ENCODE measurements around the gene CSRNP3.

The CSRNP3 gene

DNA sequence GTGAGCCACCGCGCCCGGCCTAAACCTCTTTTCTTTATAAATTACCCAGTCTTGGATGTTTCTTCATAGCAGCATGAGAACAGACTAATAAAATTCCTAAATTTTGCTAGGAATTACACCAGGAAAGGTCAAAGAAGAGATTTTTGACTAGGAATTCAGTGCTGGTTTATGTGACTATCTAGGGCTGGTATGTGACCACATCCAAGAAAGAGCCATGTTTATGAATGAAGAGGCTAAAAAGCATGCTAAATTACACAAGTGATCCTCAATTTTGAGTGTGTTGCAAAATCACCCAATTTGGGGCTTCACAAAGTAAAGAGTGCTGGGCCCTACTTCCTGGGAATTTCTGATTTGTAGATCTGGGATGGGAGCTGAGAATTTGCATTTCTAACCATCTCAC lies 123.6 kb downstream of the CSRNP3 start:
- TF ChIP-seq EGR1 (IDR thresholded peaks at IDR 0.05) (no peak), EP300 (IDR thresholded peaks at IDR 0.05; ENCODE audit: borderline replicate concordance) (no peak), NFIC (IDR thresholded peaks at IDR 0.05) (no peak), MAX (IDR thresholded peaks at IDR 0.05) (no peak), CEBPB (IDR thresholded peaks at IDR 0.05) (no peak), TEAD4 (IDR thresholded peaks at IDR 0.05) (no peak), TAF1 (IDR thresholded peaks at IDR 0.05; ENCODE audit: low read depth) (no peak), YY1 (IDR thresholded peaks at IDR 0.05; ENCODE audit: low read depth) (no peak), ZBTB7A (IDR thresholded peaks at IDR 0.05; ENCODE audit: low read depth) (no peak)
- TF ChIP-seq, protein P1, sequence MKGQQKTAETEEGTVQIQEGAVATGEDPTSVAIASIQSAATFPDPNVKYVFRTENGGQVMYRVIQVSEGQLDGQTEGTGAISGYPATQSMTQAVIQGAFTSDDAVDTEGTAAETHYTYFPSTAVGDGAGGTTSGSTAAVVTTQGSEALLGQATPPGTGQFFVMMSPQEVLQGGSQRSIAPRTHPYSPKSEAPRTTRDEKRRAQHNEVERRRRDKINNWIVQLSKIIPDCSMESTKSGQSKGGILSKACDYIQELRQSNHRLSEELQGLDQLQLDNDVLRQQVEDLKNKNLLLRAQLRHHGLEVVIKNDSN (IDR thresholded peaks at IDR 0.05): no peak

GRCh38 chr2:165594231-165594934 lies 124.9 kb downstream of the CSRNP3 start:
- TF ChIP-seq ZBTB7A (IDR thresholded peaks at IDR 0.05; ENCODE audit: low read depth) (no peak), TAF1 (IDR thresholded peaks at IDR 0.05; ENCODE audit: low read depth) (no peak), FOXM1 (IDR thresholded peaks at IDR 0.05; ENCODE audit: borderline replicate concordance, low read depth) (no peak), EGR1 (IDR thresholded peaks at IDR 0.05) (no peak), RAD21 (IDR thresholded peaks at IDR 0.05; ENCODE audit: low read depth) (no peak), EP300 (IDR thresholded peaks at IDR 0.05; ENCODE audit: borderline replicate concordance) (no peak), TCF12 (IDR thresholded peaks at IDR 0.05; ENCODE audit: low read depth) (no peak), MAX (IDR thresholded peaks at IDR 0.05) (no peak), YY1 (IDR thresholded peaks at IDR 0.05; ENCODE audit: low read depth) (no peak), TEAD4 (IDR thresholded peaks at IDR 0.05) (no peak), NFIC (IDR thresholded peaks at IDR 0.05) (no peak), CEBPB (IDR thresholded peaks at IDR 0.05) (no peak), CREB1 (IDR thresholded peaks at IDR 0.05; ENCODE audit: low read depth) (no peak), REST (IDR thresholded peaks at IDR 0.05; ENCODE audit: low read depth) (no peak)
- TF ChIP-seq, protein P1 (IDR thresholded peaks at IDR 0.05): no peak

DNA sequence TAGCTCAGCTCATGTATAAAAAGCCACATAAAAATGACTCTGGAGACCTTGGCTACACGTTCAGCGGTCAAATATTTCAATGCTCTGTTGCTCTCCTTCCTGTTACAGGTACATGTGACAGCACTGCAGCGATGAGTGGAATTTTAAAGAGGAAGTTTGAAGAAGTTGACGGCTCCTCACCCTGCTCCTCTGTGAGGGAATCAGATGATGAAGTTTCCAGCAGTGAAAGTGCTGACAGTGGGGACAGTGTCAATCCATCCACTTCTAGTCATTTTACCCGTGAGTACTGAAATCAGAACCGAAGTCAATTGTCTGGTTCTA lies 125.4 kb downstream of the CSRNP3 start:
- TF ChIP-seq, protein P1 (IDR thresholded peaks at IDR 0.05): 0 out of 2 replicates have a peak, but pooled peaks have one; percentile 13
- no peak for TF ChIP-seq ZBTB7A (IDR thresholded peaks at IDR 0.05; ENCODE audit: low read depth)

DNA sequence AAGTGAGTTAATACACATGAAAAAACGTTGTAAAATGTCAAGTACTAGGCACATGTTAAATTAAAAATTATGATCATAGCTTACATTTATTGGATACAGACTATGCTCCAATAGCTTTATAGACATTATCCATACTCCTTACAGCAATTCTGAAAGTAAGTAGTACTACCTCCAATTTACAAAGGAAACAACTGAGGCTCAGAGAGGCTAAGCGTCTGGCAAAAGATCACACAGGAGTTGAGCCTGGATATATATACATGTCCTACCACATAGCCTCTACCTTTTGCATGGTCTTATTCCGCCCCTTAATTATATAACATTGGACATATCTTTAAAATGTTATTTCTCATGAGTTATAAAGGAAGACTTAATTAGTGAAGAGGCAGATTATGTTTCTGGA lies 127.3 kb downstream of the CSRNP3 start:
- no peak for TF ChIP-seq CEBPB (IDR thresholded peaks at IDR 0.05)
- TF ChIP-seq, protein P1 (IDR thresholded peaks at IDR 0.05): no peak
- no peak for TF ChIP-seq FOXM1 (IDR thresholded peaks at IDR 0.05; ENCODE audit: borderline replicate concordance, low read depth)
- no peak for TF ChIP-seq ZBTB7A (IDR thresholded peaks at IDR 0.05; ENCODE audit: low read depth)
- no peak for TF ChIP-seq NFIC (IDR thresholded peaks at IDR 0.05)

DNA sequence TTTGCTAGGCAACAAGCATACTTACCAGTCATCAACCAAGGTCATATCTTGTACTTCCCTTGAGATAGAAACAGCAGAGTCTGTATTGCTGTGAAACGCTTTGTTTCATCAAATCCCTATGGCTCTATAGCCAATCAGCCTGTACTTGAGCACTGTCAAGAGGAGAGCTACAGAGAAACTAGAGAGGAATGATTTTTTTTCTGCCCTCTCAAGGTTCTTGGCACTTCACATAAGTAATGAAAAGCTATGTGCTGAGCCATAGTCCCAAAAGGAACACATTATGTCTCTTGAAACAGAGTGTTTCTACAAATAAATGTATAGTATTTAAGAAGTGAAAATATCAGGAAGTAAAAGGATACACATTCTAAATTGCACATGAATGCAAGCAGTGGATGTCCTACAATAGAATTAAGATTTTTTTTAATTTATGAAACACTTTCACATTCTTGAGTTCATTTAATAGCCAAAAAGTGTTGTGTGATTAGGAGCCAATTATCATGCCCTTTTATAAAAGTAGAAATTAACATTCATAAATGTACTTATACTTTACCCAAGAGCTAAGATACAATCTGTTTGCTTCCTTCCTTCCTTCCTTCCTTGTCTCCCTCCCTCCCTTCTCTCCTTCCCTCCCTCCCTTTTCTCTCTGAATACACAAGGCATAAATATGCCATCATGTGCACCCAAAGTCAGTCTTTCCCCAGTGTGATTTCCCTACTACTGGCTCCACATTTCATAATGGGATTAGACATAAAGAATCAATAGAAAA lies 131.8 kb downstream of the CSRNP3 start:
- TF ChIP-seq NFIC (IDR thresholded peaks at IDR 0.05) (no peak), FOXM1 (IDR thresholded peaks at IDR 0.05; ENCODE audit: borderline replicate concordance, low read depth) (no peak), EGR1 (IDR thresholded peaks at IDR 0.05) (no peak), TAF1 (IDR thresholded peaks at IDR 0.05; ENCODE audit: low read depth) (no peak), MAX (IDR thresholded peaks at IDR 0.05) (no peak), CREB1 (IDR thresholded peaks at IDR 0.05; ENCODE audit: low read depth) (no peak), ZBTB7A (IDR thresholded peaks at IDR 0.05; ENCODE audit: low read depth) (no peak), TCF12 (IDR thresholded peaks at IDR 0.05; ENCODE audit: low read depth) (no peak), EP300 (IDR thresholded peaks at IDR 0.05; ENCODE audit: borderline replicate concordance) (no peak), CEBPB (IDR thresholded peaks at IDR 0.05) (no peak)
- TF ChIP-seq, protein P1 (IDR thresholded peaks at IDR 0.05): no peak
